ENCODE measurements around the gene ANXA8.

Gene ANXA8

GRCh38 chr10:47425813-47426419 lies 58.0 kb downstream of the ANXA8 start:
- Histone ChIP-seq H3K36me3 (ENCODE audit: control insufficient read depth in 2 of 2, insufficient read depth in 2 of 2, low read length in 2 of 2) (no peaks in the 10 kb centered on the region), H3K4me3 (ENCODE audit: low read length in 2 of 2) (no peak overlapping the region), H3K9me3 (ENCODE audit: control insufficient read depth in 2 of 2, low read length in 2 of 2) (no peaks in the 10 kb centered on the region), H3K27ac (ENCODE audit: low read depth in 2 of 2, low read length in 2 of 2) (no peak overlapping the region), H3K9ac (ENCODE audit: low read depth in 1 of 2, low read length in 2 of 2) (no peak overlapping the region), H3K27me3 (ENCODE audit: control insufficient read depth in 2 of 2, insufficient read depth in 2 of 2, low read length in 2 of 2) (no peaks in the 10 kb centered on the region), H3K4me1 (ENCODE audit: control insufficient read depth in 2 of 2, insufficient read depth in 2 of 2, low read length in 2 of 2) (no peaks in the 10 kb centered on the region)

GRCh38 chr10:47424231-47424630 lies 59.7 kb downstream of the ANXA8 start:
- H3K27ac ChIP-seq (ENCODE audit: low read depth in 2 of 2, low read length in 2 of 2) = no peak overlapping the region
- no peak overlapping the region for H3K4me3 ChIP-seq (ENCODE audit: low read length in 2 of 2)
- H3K4me1 ChIP-seq (ENCODE audit: control insufficient read depth in 2 of 2, insufficient read depth in 2 of 2, low read length in 2 of 2) = no peaks in the 10 kb centered on the region
- H3K27me3 ChIP-seq (ENCODE audit: control insufficient read depth in 2 of 2, insufficient read depth in 2 of 2, low read length in 2 of 2) = no peaks in the 10 kb centered on the region
- H3K36me3 ChIP-seq (ENCODE audit: control insufficient read depth in 2 of 2, insufficient read depth in 2 of 2, low read length in 2 of 2) = no peaks in the 10 kb centered on the region
- H3K9ac ChIP-seq (ENCODE audit: low read depth in 1 of 2, low read length in 2 of 2) = no peak overlapping the region
- H3K9me3 ChIP-seq (ENCODE audit: control insufficient read depth in 2 of 2, low read length in 2 of 2) = no peaks in the 10 kb centered on the region

GRCh38 chr10:47423476-47423875 lies 60.4 kb downstream of the ANXA8 start:
- H3K36me3 ChIP-seq (ENCODE audit: control insufficient read depth in 2 of 2, insufficient read depth in 2 of 2, low read length in 2 of 2) = no peaks in the 10 kb centered on the region
- H3K4me3 ChIP-seq (ENCODE audit: low read length in 2 of 2) = no peak overlapping the region
- no peaks in the 10 kb centered on the region for H3K9me3 ChIP-seq (ENCODE audit: control insufficient read depth in 2 of 2, low read length in 2 of 2)
- no peaks in the 10 kb centered on the region for H3K27me3 ChIP-seq (ENCODE audit: control insufficient read depth in 2 of 2, insufficient read depth in 2 of 2, low read length in 2 of 2)
- no peak overlapping the region for H3K27ac ChIP-seq (ENCODE audit: low read depth in 2 of 2, low read length in 2 of 2)
- H3K9ac ChIP-seq (ENCODE audit: low read depth in 1 of 2, low read length in 2 of 2) = no peak overlapping the region
- no peaks in the 10 kb centered on the region for H3K4me1 ChIP-seq (ENCODE audit: control insufficient read depth in 2 of 2, insufficient read depth in 2 of 2, low read length in 2 of 2)

GRCh38 chr10:47421057-47421952 lies 62.6 kb downstream of the ANXA8 start:
- no peak overlapping the region for H3K9ac ChIP-seq (ENCODE audit: low read depth in 1 of 2, low read length in 2 of 2)
- H3K36me3 ChIP-seq (ENCODE audit: control insufficient read depth in 2 of 2, insufficient read depth in 2 of 2, low read length in 2 of 2) = no peaks in the 10 kb centered on the region
- no peaks in the 10 kb centered on the region for H3K4me1 ChIP-seq (ENCODE audit: control insufficient read depth in 2 of 2, insufficient read depth in 2 of 2, low read length in 2 of 2)
- H3K9me3 ChIP-seq (ENCODE audit: control insufficient read depth in 2 of 2, low read length in 2 of 2) = no peaks in the 10 kb centered on the region
- no peak overlapping the region for H3K4me3 ChIP-seq (ENCODE audit: low read length in 2 of 2)
- no peak overlapping the region for H3K27ac ChIP-seq (ENCODE audit: low read depth in 2 of 2, low read length in 2 of 2)
- H3K27me3 ChIP-seq (ENCODE audit: control insufficient read depth in 2 of 2, insufficient read depth in 2 of 2, low read length in 2 of 2) = no peaks in the 10 kb centered on the region

GRCh38 chr10:47420305-47421056 lies 63.4 kb downstream of the ANXA8 start:
- Histone ChIP-seq H3K9ac (ENCODE audit: low read depth in 1 of 2, low read length in 2 of 2) (no peak overlapping the region), H3K4me1 (ENCODE audit: control insufficient read depth in 2 of 2, insufficient read depth in 2 of 2, low read length in 2 of 2) (no peaks in the 10 kb centered on the region), H3K4me3 (ENCODE audit: low read length in 2 of 2) (no peak overlapping the region), H3K9me3 (ENCODE audit: control insufficient read depth in 2 of 2, low read length in 2 of 2) (no peaks in the 10 kb centered on the region), H3K27ac (ENCODE audit: low read depth in 2 of 2, low read length in 2 of 2) (no peak overlapping the region), H3K36me3 (ENCODE audit: control insufficient read depth in 2 of 2, insufficient read depth in 2 of 2, low read length in 2 of 2) (no peaks in the 10 kb centered on the region), H3K27me3 (ENCODE audit: control insufficient read depth in 2 of 2, insufficient read depth in 2 of 2, low read length in 2 of 2) (no peaks in the 10 kb centered on the region)

GRCh38 chr10:47419421-47419820 lies 64.5 kb downstream of the ANXA8 start:
- Histone ChIP-seq H3K9ac (ENCODE audit: low read depth in 1 of 2, low read length in 2 of 2) (no peak overlapping the region), H3K27ac (ENCODE audit: low read depth in 2 of 2, low read length in 2 of 2) (no peak overlapping the region), H3K4me1 (ENCODE audit: control insufficient read depth in 2 of 2, insufficient read depth in 2 of 2, low read length in 2 of 2) (no peaks in the 10 kb centered on the region), H3K4me3 (ENCODE audit: low read length in 2 of 2) (no peak overlapping the region), H3K27me3 (ENCODE audit: control insufficient read depth in 2 of 2, insufficient read depth in 2 of 2, low read length in 2 of 2) (no peaks in the 10 kb centered on the region), H3K36me3 (ENCODE audit: control insufficient read depth in 2 of 2, insufficient read depth in 2 of 2, low read length in 2 of 2) (no peaks in the 10 kb centered on the region), H3K9me3 (ENCODE audit: control insufficient read depth in 2 of 2, low read length in 2 of 2) (no peaks in the 10 kb centered on the region)

GRCh38 chr10:47418966-47419365 lies 64.9 kb downstream of the ANXA8 start:
- H3K4me1 ChIP-seq (ENCODE audit: control insufficient read depth in 2 of 2, insufficient read depth in 2 of 2, low read length in 2 of 2) = no peaks in the 10 kb centered on the region
- no peak overlapping the region for H3K27ac ChIP-seq (ENCODE audit: low read depth in 2 of 2, low read length in 2 of 2)
- H3K36me3 ChIP-seq (ENCODE audit: control insufficient read depth in 2 of 2, insufficient read depth in 2 of 2, low read length in 2 of 2) = no peaks in the 10 kb centered on the region
- H3K9ac ChIP-seq (ENCODE audit: low read depth in 1 of 2, low read length in 2 of 2) = no peak overlapping the region
- H3K9me3 ChIP-seq (ENCODE audit: control insufficient read depth in 2 of 2, low read length in 2 of 2) = no peaks in the 10 kb centered on the region
- H3K27me3 ChIP-seq (ENCODE audit: control insufficient read depth in 2 of 2, insufficient read depth in 2 of 2, low read length in 2 of 2) = no peaks in the 10 kb centered on the region
- H3K4me3 ChIP-seq (ENCODE audit: low read length in 2 of 2) = no peak overlapping the region

- H3K36me3 ChIP-seq (ENCODE audit: control insufficient read depth in 2 of 2, insufficient read depth in 2 of 2, low read length in 2 of 2) = no peaks in the 10 kb centered on the region
- H3K9me3 ChIP-seq (ENCODE audit: control insufficient read depth in 2 of 2, low read length in 2 of 2) = no peaks in the 10 kb centered on the region
- no peak overlapping the region for H3K9ac ChIP-seq (ENCODE audit: low read depth in 1 of 2, low read length in 2 of 2)
- H3K27me3 ChIP-seq (ENCODE audit: control insufficient read depth in 2 of 2, insufficient read depth in 2 of 2, low read length in 2 of 2) = no peaks in the 10 kb centered on the region
- H3K4me3 ChIP-seq (ENCODE audit: low read length in 2 of 2) = no peak overlapping the region
- H3K4me1 ChIP-seq (ENCODE audit: control insufficient read depth in 2 of 2, insufficient read depth in 2 of 2, low read length in 2 of 2) = no peaks in the 10 kb centered on the region
- no peak overlapping the region for H3K27ac ChIP-seq (ENCODE audit: low read depth in 2 of 2, low read length in 2 of 2)
These were observed 65.6 kb downstream of the ANXA8 start for GRCh38 chr10:47418321-47418720.

Data from mucosa of rectum (tissue), 2 donors.